HG02852 (cell line): ENCODE results near the gene MYOCOS.
"Not testable (repeated sequence)": the region's sequence is repeated elsewhere in the genome, so short reads cannot be mapped to it uniquely, and the experiment has no call there.

ENCODE experiments used
- ATAC-seq: cut with Tn5 transposase; IDR thresholded peaks from one replicate; pipeline ENCODE4 v1.9.1; 2021; ENCODE audit warnings: mild to moderate bottlenecking, moderate library complexity; ENCODE audit not compliant: unreplicated experiment

The MYOCOS gene, protein sequence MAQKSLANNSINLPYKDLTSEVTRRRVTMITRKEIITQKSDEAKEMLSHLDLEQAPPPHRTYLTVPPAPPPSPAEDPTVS

GRCh38 chr1:171622152-171622462, at the start of gene MYOCOS:
Gene MYOCOS, plus strand, starts transcription at chr1:171622243. Its CDS starts 1,641 bp downstream, at chr1:171623884.
- ATAC-seq, result no peak

GRCh38 chr1:171576144-171576543, 45.9 kb upstream of the MYOCOS start:
- ATAC-seq, result no peak

DNA sequence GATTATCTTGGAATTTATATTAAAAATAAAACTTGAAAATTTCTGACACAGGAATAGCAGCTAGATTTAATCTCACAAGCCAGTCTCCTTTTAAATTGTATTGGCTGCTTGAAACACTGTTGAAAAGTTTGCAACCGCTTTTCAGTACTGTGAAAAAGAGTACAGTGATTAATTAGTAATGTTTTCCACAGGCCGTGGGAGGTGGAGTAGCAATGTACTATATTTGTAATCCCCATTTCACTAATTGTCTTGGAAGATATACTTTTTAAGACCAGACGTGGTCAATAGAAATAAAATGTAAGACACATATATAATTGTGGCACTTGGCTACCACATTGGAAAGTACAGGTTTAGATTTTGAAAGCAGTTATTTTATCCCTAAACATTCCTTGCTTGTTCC, 40.8 kb upstream of the MYOCOS start:
- no peak for ATAC-seq

DNA sequence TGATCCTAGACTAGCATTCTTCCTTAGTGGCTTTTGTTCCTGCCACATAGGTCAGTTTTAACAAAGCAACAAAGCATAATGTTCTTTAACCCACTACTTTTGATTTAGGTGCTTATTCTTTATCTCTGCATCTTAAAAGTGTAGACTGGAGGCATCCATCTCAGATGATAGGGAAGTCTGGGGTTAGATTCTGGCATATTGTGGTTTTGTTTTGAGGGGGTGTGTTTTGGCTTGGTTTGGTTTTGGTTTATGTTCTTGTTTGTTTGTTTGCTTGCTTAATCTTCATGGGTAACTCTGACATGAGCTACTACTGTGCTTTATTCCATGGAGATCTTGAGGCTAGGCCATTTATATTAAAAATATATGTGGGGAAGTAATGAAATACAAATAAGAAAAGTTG, 40.3 kb upstream of the MYOCOS start:
- no peak for ATAC-seq

- ATAC-seq, result no peak
These were observed 39.5 kb upstream of the MYOCOS start for GRCh38 chr1:171582589-171582988.

GRCh38 chr1:171583591-171584201, 38.3 kb upstream of the MYOCOS start:
- ATAC-seq, result no peak

DNA sequence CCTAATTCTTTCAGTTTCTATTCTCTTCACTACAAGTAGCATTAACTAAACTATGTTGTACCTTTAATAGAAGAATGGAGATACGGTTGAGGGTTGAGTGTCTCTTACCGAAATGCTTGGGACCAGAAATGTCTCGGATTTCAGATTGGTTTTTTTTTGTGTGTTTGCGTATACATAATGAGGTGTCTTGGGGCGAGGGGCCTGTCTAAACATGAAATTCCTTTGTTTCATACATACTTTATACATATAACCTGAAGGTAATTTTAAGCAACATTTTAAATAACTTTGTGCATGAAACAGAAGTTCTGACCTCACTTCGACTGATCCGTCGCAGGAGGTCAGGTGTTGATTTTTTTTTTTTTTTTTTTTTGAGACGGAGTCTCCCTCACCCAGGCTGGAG, 36.3 kb upstream of the MYOCOS start:
- no peak for ATAC-seq

- ATAC-seq, result no peak
These were observed 33.8 kb upstream of the MYOCOS start for GRCh38 chr1:171588230-171588629.

- ATAC-seq, result no peak
These were observed 32.0 kb upstream of the MYOCOS start for GRCh38 chr1:171590022-171590421.

DNA sequence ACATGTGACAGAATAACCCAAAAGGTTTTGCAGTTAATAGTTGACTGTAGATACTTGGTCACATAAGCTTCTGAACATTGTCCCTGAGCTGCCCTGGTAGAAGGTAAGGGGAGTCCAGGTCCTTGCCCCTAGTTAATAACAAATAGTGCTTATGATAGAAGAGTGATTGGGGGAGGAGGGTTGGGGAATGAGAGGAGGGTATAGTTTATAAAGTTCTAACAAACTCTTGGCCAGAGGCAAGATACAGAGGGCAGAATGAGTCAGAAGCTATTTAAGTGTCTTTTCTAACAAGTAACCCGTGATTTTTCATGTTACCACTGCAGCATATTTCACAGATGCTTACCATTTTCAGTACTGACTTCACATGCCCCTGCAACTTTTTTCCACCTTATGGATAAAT, 26.7 kb upstream of the MYOCOS start:
- ATAC-seq, result no peak

DNA sequence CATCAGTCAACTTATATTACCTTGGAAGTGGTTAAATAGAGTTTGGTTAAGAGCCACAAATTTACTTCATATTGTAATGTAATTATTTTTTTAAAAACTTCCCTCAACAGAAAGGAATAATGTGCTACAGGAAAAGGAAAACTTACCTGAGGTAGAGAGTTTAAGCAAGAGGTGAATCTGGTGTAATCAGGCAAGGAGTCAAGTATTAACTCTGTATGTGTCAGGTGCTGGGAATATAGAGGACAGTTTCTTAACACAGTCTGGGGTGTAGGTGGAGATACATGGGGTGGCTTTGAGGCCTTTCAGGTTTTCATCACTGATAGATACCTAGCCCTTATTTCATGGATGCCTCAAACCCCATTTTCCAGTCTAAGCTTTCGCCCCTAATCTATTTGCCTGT, 25.9 kb upstream of the MYOCOS start:
- no peak for ATAC-seq

DNA sequence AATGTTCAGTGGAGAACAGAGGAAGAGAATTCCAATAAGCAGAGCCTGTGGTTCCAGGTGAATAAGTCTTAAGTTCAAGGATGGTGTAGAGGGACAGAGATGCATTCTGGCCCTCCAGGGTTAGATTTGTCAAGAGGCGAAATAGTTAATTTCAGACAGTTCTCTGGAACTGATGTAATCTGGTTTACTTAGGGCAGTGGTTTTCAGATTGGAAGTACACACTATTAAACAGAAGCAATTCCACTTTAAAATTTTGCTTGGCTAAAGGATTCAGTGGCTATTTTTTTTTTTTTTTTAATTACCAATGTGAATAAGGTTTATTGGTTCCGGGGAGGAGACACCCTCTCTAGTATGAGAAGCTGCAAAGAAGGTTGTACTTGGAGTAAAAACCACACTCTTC, 25.3 kb upstream of the MYOCOS start:
- ATAC-seq, result no peak

GRCh38 chr1:171597203-171597602, 24.8 kb upstream of the MYOCOS start:
- no peak for ATAC-seq

DNA sequence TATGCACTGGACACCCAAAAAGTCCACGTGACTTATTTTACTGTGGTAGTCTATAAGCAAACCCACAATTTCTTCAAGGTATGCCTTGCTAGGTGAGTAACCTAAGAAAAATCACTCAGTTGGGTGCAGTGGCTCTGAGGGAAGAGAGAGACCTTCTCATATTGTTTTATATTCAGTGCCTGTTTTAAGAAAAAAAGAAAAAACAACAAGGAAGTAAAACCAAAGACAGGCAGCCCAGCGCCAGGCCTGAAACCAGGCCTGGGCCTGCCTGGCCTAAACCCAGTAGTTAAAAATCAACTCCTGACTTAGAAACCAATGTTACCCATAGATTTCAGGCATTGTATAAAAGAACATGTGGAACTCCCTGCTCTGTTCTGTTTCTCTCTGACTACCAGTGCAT, 21.7 kb upstream of the MYOCOS start:
- not testable (repeated sequence) for ATAC-seq

GRCh38 chr1:171600862-171601261, 21.2 kb upstream of the MYOCOS start:
- no peak for ATAC-seq

DNA sequence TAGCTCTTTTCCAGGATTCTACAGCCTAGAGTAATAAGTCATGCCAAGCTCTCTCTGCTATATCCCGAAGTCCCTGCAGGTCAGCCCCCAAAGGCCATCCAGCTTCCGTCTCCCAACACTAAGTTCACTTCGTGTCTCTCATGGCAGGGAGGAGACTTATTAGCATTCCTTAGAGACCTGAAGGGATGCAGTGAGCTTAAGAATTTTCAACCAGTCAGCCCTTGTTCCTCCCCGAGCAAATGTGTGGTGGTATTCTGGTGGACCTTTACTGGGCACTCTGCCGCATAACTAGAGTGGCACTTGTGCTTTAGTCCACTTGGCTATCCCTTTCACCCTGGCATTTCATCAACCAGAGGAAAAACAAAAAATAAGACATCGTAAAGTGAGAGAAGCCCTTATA, 19.0 kb upstream of the MYOCOS start:
- not testable (repeated sequence) for ATAC-seq

- no peak for ATAC-seq
These were observed 15.6 kb upstream of the MYOCOS start for GRCh38 chr1:171606402-171606941.

DNA sequence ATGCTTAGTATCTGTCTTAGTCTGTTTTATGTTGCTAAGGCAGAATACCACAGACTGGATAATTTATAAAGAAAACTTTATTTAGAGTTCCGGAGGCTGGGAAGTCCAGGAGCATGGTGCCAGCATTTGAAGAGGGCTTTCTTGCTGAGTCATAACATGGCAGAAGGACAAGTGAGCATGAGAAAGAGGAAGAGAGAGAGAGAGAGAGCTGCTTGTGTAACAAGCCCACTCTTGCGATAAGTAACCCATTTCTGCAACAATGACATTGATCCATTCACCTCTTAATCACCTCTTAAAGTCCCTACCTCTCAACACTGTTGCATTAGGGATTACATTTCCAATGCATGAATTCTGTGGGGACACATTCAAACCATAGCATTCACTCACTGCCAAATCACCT, 11.7 kb upstream of the MYOCOS start:
- peak; percentile 46 for ATAC-seq

- no peak for ATAC-seq
These were observed 10.7 kb upstream of the MYOCOS start for GRCh38 chr1:171611306-171611705.

DNA sequence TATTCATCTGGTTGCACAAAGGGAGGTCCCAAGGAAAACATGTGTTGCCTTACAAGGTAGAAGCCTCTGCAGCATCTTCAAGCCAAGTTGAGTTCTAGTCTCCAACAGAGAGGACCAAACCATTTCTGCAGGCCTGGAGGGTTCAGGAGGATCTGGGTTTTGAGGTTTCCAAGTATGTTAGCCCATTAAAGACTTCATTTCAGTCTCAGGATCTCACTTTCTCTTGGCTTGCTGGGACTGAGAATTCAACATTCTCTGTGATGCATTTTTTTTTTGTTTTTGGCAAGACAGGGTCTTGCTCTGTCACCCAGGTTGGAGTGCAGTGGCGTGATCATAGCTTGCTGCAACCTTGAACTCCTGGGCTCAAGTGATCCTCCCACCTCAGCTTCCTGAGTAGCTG, 8.8 kb upstream of the MYOCOS start:
- ATAC-seq, result no peak

GRCh38 chr1:171615122-171615906, 6.7 kb upstream of the MYOCOS start:
- not testable (repeated sequence) for ATAC-seq

GRCh38 chr1:171616586-171616985, 5.5 kb upstream of the MYOCOS start:
- no peak for ATAC-seq
